ENCODE results near the gene SHROOM3.

Gene SHROOM3

DNA sequence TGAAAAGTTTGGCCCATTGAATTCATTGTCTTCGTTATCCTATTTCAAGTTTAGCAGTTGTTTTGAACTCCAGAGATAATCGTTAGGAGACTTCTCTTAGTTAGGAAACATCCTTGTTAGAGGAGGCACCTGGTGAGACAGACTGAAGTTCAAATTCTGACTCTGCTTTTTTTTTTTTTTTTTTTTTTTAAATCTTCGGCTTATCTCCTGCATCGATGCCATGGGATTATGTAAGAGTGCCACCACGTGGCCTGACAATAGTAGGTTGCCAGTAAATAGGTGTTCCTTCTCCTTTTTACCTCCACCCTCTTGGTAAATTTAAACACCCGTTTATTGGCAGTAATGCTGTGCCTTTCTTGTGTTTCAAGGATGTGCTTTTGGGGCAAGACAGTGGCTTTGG is 313.6 kb downstream of the SHROOM3 start:
- Mint-ChIP-seq H3K4me1 (no peaks in the 10 kb centered on the region), H3K27me3 (peaks cover 43% of the 10 kb centered on the region), H3K9me3 (peaks cover 3% of the 10 kb centered on the region), H3K4me3 (no peak overlapping the region), H3K27ac (no peak overlapping the region), H3K36me3 (no peaks in the 10 kb centered on the region)
- no peak for ATAC-seq

DNA sequence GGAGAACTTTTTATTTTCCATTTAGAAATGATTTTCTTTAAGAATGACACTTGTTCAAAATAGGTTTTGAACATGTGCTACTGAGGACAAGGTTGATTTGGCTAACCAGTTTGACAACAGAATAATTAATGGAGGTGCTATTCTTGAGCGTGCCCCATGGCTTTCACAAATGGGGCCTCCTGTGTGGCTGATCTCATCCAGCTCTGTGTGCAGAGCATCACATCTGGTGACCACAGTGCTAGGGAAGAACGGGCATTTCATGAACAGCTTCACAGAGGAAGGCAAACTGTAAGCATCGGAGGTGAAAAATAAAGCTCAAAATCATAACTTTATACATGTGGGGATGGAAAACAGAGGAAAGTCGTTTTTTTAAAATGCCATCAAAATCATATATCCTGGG is 314.3 kb downstream of the SHROOM3 start:
- no peak overlapping the region for H3K4me3 Mint-ChIP-seq
- H3K4me1 Mint-ChIP-seq, result no peaks in the 10 kb centered on the region
- H3K27ac Mint-ChIP-seq, result no peak overlapping the region
- no peak for ATAC-seq
- H3K36me3 Mint-ChIP-seq, result no peaks in the 10 kb centered on the region
- peaks cover 43% of the 10 kb centered on the region for H3K27me3 Mint-ChIP-seq
- H3K9me3 Mint-ChIP-seq, result peaks cover 3% of the 10 kb centered on the region

- ATAC-seq, result no peak
- Mint-ChIP-seq H3K36me3 (no peaks in the 10 kb centered on the region), H3K9me3 (peaks cover 3% of the 10 kb centered on the region), H3K4me1 (no peaks in the 10 kb centered on the region), H3K27me3 (peaks cover 43% of the 10 kb centered on the region), H3K27ac (no peak overlapping the region), H3K4me3 (no peak overlapping the region)
Measured at GRCh38 chr4:76750716-76751115, 315.7 kb downstream of the SHROOM3 start.

GRCh38 chr4:76751612-76752343 is 316.7 kb downstream of the SHROOM3 start:
- peaks cover 43% of the 10 kb centered on the region for H3K27me3 Mint-ChIP-seq
- no peaks in the 10 kb centered on the region for H3K4me1 Mint-ChIP-seq
- H3K36me3 Mint-ChIP-seq, result no peaks in the 10 kb centered on the region
- no peak overlapping the region for H3K27ac Mint-ChIP-seq
- ATAC-seq, result no peak
- no peak overlapping the region for H3K4me3 Mint-ChIP-seq
- H3K9me3 Mint-ChIP-seq, result peaks cover 3% of the 10 kb centered on the region

- Mint-ChIP-seq H3K27ac (no peak overlapping the region), H3K4me1 (no peaks in the 10 kb centered on the region), H3K4me3 (no peak overlapping the region), H3K9me3 (peaks cover 3% of the 10 kb centered on the region), H3K36me3 (no peaks in the 10 kb centered on the region), H3K27me3 (peaks cover 43% of the 10 kb centered on the region)
- ATAC-seq, result no peak
Measured at GRCh38 chr4:76752861-76753501, 318.0 kb downstream of the SHROOM3 start.

- peaks cover 3% of the 10 kb centered on the region for H3K9me3 Mint-ChIP-seq
- no peaks in the 10 kb centered on the region for H3K36me3 Mint-ChIP-seq
- peak; percentile 6 for ATAC-seq
- no peak overlapping the region for H3K27ac Mint-ChIP-seq
- H3K4me1 Mint-ChIP-seq, result no peaks in the 10 kb centered on the region
- H3K27me3 Mint-ChIP-seq, result peaks cover 37% of the 10 kb centered on the region
- no peak overlapping the region for H3K4me3 Mint-ChIP-seq
Measured at GRCh38 chr4:76753814-76754213, 318.8 kb downstream of the SHROOM3 start.

GRCh38 chr4:76754439-76754838 is 319.4 kb downstream of the SHROOM3 start:
- Mint-ChIP-seq H3K9me3 (peaks cover 3% of the 10 kb centered on the region), H3K4me1 (no peaks in the 10 kb centered on the region), H3K27ac (no peak overlapping the region), H3K27me3 (peaks cover 30% of the 10 kb centered on the region), H3K4me3 (no peak overlapping the region), H3K36me3 (no peaks in the 10 kb centered on the region)
- peak; percentile 19 for ATAC-seq

- no peak overlapping the region for H3K27ac Mint-ChIP-seq
- ATAC-seq, result no peak
- no peaks in the 10 kb centered on the region for H3K36me3 Mint-ChIP-seq
- peaks cover 20% of the 10 kb centered on the region for H3K27me3 Mint-ChIP-seq
- H3K4me3 Mint-ChIP-seq, result no peak overlapping the region
- H3K4me1 Mint-ChIP-seq, result no peaks in the 10 kb centered on the region
- peaks cover 3% of the 10 kb centered on the region for H3K9me3 Mint-ChIP-seq
Measured at GRCh38 chr4:76755756-76756155, 320.7 kb downstream of the SHROOM3 start.

GRCh38 chr4:76756416-76756815 is 321.4 kb downstream of the SHROOM3 start:
- Mint-ChIP-seq H3K4me1 (no peaks in the 10 kb centered on the region), H3K36me3 (no peaks in the 10 kb centered on the region)

GRCh38 chr4:76757418-76757939 is 322.4 kb downstream of the SHROOM3 start:
- no peaks in the 10 kb centered on the region for H3K4me1 Mint-ChIP-seq
- no peaks in the 10 kb centered on the region for H3K9me3 Mint-ChIP-seq
- no peak overlapping the region for H3K27ac Mint-ChIP-seq
- no peak for ATAC-seq
- H3K4me3 Mint-ChIP-seq, result no peak overlapping the region
- H3K27me3 Mint-ChIP-seq, result peaks cover 17% of the 10 kb centered on the region
- H3K36me3 Mint-ChIP-seq, result no peaks in the 10 kb centered on the region

More at GRCh38 chr4:76756416-76756815, 321.4 kb downstream of the SHROOM3 start:
- no peak overlapping the region for H3K4me3 Mint-ChIP-seq
- peaks cover 3% of the 10 kb centered on the region for H3K9me3 Mint-ChIP-seq
- peaks cover 23% of the 10 kb centered on the region for H3K27me3 Mint-ChIP-seq
- no peak overlapping the region for H3K27ac Mint-ChIP-seq
- no peak for ATAC-seq

DNA sequence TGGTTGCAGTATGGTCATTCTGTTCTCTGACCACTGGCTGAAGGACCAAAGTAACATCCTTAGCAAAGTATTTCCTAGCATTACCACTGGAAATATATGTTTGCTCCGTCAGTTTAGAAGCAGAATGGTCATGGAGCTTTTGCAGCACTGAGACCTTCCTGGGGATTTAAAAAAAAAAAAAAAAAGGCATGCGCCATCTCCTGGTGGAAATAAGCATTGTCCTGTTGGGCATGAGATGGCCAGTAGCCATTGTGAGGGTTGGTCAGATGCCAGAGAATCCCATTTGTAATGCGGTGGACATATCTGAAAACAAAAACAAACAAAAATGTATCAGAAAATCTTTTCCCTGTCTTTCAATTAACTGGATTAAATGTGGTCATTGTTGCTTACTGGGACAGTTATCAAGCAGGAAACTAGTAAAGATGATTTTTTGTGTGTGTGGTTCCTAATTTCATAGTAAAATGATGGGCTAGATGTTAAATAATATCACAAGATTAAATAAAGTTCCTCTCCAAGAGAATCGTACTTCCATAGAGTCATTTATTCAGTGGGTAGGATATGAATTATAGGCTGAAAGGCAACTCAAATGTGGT is 323.4 kb downstream of the SHROOM3 start:
- Mint-ChIP-seq H3K36me3 (no peaks in the 10 kb centered on the region), H3K27ac (no peak overlapping the region), H3K4me1 (no peaks in the 10 kb centered on the region), H3K27me3 (peaks cover 13% of the 10 kb centered on the region), H3K9me3 (no peaks in the 10 kb centered on the region), H3K4me3 (no peak overlapping the region)
- ATAC-seq, result no peak

DNA sequence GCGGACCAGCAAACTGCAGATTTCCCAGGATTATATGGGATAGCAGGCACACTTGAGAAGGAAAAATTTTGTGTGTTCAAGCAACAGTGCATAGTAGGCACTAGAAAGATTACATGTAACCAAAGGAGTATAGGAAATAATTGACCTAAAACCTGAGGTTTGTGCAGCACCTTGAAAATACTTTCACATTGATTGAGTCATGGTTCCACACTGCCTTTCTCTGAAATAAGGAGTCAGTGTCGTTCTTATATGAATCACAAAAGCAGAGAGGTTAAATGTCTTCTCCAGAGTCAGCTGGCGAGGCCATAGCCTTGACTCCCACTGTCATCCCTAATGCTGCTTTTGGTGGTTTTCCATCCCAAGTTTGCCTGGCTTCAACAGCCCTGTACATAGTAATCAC is 324.0 kb downstream of the SHROOM3 start:
- H3K9me3 Mint-ChIP-seq, result no peaks in the 10 kb centered on the region
- H3K36me3 Mint-ChIP-seq, result no peaks in the 10 kb centered on the region
- no peak overlapping the region for H3K27ac Mint-ChIP-seq
- ATAC-seq, result no peak
- no peak overlapping the region for H3K4me3 Mint-ChIP-seq
- no peaks in the 10 kb centered on the region for H3K4me1 Mint-ChIP-seq
- H3K27me3 Mint-ChIP-seq, result peaks cover 13% of the 10 kb centered on the region

DNA sequence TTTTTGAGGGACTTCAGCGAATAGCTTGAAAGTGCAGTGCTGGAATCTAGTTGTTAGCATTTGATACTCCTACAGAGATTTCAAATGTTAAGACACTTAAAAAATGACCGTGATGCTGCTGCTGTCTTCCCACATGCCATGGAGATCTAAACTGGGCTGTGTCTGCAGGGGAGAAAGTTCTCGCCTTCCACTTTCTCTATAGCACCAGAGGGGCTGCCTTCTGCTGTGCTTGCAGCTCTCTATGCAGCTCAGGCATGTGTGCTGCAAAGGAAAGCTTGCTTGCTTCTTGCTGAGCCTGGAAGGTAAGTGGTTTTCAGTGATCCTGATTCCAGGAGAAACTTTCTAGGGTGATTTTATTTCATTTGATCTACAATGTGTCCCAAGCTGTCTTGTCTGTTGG is 325.2 kb downstream of the SHROOM3 start:
- Mint-ChIP-seq H3K4me1 (no peaks in the 10 kb centered on the region), H3K36me3 (no peaks in the 10 kb centered on the region), H3K27me3 (peaks cover 22% of the 10 kb centered on the region), H3K27ac (no peak overlapping the region), H3K9me3 (no peaks in the 10 kb centered on the region), H3K4me3 (no peak overlapping the region)
- no peak for ATAC-seq

DNA sequence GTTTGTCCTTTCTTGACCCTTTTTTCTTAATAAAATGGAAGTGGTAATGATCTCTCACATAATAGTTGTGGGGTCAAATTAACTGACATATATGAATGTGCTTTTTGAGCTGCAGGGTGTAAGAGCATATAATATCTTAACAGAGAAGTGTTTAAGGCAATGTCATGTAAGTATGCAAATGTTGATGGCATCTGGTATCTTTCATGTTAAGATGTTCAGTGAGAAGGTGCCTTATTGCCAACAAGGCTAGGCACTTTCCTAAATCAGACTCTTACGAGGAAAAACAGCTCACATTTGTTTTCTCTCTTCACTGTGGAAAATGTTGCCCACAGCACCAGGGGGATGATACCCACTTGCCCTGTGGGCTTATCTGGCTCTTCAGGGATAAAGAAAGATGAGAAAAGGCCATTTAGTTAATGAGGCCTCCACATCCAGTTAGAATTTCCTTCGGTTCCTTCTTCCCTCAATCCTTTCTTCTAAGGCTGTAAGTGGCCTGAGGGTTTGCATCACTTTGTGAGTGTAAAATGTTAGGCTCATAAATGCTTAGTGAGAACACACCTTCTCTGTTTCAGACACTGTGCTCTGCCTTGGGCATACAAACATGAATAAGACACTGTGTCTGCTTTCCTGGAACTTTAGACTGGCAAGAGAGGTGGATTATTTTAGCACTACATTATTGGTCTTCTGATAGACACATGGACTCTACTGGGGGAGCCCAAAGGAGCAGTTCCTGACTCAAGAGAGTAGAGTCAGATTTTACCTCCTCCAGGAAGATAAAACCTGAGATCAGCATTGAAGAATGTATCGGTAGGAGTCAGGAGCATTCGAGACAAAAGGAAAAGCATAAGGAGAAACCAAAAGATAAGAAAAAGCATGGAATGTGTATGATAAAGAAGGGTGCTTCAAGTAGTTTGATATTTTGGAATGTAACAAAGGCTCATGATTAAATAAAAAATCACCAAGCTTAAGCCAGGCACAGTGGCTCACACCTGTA is 327.4 kb downstream of the SHROOM3 start:
- H3K27ac Mint-ChIP-seq, result no peak overlapping the region
- H3K4me1 Mint-ChIP-seq, result no peaks in the 10 kb centered on the region
- peaks cover 39% of the 10 kb centered on the region for H3K27me3 Mint-ChIP-seq
- no peaks in the 10 kb centered on the region for H3K36me3 Mint-ChIP-seq
- no peak for ATAC-seq
- H3K9me3 Mint-ChIP-seq, result no peaks in the 10 kb centered on the region
- no peak overlapping the region for H3K4me3 Mint-ChIP-seq

- Mint-ChIP-seq H3K36me3 (no peaks in the 10 kb centered on the region), H3K4me3 (no peak overlapping the region), H3K27me3 (peaks cover 54% of the 10 kb centered on the region), H3K27ac (no peak overlapping the region), H3K9me3 (no peaks in the 10 kb centered on the region), H3K4me1 (no peaks in the 10 kb centered on the region)
- ATAC-seq, result no peak
Measured at GRCh38 chr4:76764251-76764650, 329.2 kb downstream of the SHROOM3 start.

Data from stimulated activated memory B cell treated with anti-CD40 and anti-IgM and Interleukin-4, amounts not matched to agents 10 μg/mL and 1 μg/mL and 100 μg/mL, for 72 hours (primary cell).